HS-27A (cell line): ENCODE measurements around the gene ZKSCAN8.

Experiments
- DNase-seq: peaks from one replicate; pipeline ENCODE4 v3.0.0-alpha.2; 2012; ENCODE audit warnings: low read depth, missing footprints

Gene ZKSCAN8

DNA sequence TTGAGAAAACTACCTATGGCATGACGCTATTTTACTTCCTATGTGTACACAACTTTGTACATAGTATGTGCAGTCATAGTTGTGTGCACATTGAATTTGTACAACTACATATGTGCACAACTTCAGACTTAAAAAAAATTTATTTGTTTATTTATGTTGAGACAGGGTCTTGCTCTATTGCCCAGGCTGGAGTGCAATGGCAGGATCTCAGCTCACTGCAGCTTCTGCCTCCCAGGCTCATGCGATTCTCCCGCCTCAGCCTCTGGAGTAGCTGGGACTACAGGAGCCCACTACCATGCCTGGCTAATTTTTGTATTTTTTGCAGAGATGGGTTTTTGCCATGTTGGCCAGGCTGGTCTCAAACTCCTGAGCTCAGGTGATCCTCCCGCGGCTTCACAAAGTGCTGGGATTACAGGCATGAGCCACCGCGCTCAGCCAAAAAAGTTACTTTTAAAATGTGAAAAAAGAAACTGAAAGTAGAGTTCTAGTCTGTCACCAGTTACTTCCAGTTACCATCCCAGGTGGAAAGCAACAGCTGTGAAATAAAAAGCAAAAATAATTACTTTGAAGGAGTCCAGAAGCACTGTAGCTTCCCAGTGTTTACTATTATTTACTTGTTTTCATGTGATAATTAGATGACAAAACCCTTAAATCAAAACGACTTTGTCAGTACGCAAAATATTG lies 1.7 kb upstream of the ZKSCAN8 start:
- DNase-seq: no peak

- DNase-seq: no peak
Observed at GRCh38 chr6:28140616-28141015, 1.1 kb upstream of the ZKSCAN8 start.

GRCh38 chr6:28142446-28142845 lies 763 bp downstream of the ZKSCAN8 start:
- DNase-seq: no peak

GRCh38 chr6:28145231-28145630 lies 3.5 kb downstream of the ZKSCAN8 start:
- no peak for DNase-seq

GRCh38 chr6:28152531-28152930 lies 10.8 kb downstream of the ZKSCAN8 start:
- no peak for DNase-seq

- no peak for DNase-seq
Observed at GRCh38 chr6:28153546-28153945, 11.9 kb downstream of the ZKSCAN8 start.

GRCh38 chr6:28154357-28154756 lies 12.7 kb downstream of the ZKSCAN8 start:
- no peak for DNase-seq

- no peak for DNase-seq
Observed at GRCh38 chr6:28158318-28158717, 16.6 kb downstream of the ZKSCAN8 start.

- no peak for DNase-seq
Observed at GRCh38 chr6:28159029-28159607, 17.4 kb downstream of the ZKSCAN8 start.

DNA sequence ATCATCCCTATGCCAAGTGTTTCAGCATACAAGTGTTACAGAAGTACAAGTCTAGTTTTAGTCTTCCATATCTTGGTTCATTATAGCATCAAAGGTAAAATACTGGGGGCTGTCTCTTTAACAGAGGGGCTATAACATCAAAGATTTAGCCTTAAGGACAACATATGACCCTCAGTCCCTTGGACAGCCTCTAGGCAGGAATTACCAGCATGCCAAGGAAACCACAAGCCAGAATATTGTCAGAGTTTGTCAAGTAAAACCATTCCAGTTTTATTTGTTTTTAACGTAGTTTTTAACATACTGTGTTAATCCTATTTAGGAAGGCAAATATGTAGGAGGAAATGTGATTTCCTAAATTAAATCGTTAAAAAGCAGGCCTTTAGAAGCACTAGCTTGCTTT lies 18.6 kb downstream of the ZKSCAN8 start:
- DNase-seq: no peak

DNA sequence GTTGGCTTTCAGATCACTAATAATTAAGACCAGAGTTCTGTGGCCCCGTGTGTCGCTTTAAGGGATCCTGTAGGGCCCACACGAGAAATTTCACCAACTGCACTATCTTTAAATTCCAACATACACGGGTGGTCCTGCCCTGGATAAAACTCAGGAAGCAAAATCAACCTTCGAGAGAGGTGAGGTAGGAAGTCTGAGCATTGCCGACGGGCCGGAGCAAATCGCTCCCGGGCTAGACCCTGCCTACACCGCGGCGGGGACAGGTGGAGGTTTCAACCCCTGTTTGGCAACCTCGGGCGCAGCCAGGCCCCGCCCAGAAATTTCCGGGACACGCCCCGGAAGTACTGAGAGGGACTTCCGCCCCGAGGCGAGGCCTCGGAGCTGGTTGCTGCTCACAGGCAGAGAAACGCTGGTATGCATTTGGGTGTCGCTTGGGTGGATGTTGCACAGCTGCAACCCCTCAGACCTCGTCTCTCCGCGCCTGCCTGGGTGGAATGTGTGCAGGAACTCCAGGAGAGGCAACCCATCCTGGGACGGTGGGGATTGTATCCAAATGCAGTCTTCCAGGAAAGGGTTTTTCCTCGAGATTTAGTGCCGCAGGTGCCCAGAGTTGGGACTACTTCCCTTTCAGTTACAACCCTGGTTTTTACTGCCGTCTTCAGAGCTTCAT lies 19.9 kb downstream of the ZKSCAN8 start:
- no peak for DNase-seq

- DNase-seq: no peak
Observed at GRCh38 chr6:28165563-28165962, 23.9 kb downstream of the ZKSCAN8 start.

- DNase-seq: peak; percentile 91
Observed at GRCh38 chr6:28167068-28167467, 25.4 kb downstream of the ZKSCAN8 start.

DNA sequence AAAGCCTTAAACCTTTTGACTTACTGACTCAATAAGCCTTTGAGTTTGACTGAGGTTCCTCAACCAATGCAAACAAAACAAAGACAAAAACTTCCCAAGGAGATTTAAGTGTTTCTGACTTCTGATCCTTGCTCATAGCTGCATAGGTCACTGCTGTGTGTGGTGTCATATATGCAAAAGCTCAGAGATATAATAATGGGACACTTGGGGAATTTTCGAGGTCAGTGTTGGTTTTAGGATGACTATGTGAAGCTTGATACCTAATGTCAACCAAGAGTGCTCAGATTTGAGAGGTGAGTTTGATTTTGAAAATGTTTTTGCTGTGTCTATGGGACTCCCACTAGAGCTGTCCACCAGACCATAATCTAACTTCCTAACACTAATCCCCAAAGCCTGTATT lies 26.2 kb downstream of the ZKSCAN8 start:
- peak; percentile 1 for DNase-seq

DNA sequence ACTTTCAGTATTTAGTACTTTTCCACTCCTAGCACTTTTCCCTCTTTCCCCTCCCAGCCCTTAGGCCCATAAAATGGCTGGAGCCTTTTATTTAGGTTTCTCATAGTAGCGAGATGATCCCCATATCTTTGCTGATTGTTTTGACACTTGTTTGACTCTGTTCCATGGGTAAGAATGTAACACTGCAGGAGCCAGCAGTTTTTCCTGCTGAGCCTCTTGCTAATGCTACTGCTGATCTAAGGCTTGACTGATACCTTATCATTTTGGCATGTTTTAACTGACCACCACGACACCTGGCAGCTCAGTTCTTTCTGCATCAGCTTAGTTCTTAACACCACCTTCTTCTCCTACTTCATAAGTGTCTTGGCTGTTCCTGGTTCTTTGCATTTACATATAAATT lies 29.6 kb downstream of the ZKSCAN8 start:
- no peak for DNase-seq

DNA sequence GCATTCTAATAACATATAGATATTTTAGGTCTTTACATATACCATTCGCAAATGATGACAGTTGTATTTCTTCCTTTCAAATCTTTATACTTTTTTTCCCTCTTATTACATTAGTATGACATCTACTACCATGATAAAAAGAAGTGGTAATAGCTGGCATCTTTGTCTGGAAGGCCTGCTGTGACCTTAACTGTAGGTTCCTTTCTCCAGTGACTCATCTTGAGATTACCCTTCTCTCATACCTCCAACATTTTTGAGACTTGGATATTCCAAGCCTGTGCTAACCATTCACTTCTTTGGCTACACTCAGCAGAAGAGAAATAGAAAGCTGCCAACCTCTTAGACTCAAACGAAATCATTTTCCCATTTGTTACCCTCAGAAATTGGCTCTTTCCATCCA lies 30.3 kb downstream of the ZKSCAN8 start:
- no peak for DNase-seq

DNA sequence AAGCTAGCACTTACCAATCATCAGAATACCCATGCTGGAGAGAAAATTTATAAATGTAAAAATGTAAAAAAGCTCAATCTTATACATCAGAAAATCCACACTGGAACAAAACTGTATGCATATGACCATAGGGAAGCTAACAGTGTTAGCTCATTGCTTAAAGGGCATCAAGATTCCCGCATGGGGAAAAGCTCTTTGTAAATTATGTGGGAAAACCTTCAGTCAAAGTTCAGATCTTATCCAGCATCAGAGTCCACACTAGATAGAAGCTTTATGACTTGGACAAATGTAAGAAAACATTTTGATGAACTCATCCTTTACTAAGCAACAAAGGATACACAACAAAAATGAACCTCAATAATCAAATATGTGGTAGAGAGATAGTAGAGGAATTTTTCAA lies 34.7 kb downstream of the ZKSCAN8 start:
- no peak for DNase-seq

DNA sequence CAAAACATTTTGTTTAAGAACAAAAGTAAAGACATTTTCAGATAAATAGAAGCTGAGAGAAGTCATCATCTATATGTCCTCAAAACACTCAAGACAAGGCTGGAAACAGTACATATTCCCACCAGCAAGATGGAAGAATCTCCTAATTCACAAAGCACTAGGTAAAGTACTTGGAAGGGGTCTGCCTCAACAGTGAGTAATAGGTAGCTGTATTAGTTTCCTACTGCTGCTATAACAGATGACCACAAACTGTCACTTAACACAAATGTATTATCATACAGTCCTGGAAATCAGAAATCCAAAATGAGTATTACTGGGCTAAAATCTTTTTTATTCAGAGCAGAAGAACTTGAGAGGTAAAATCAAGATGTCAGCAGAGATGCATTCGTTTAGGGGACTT lies 40.6 kb downstream of the ZKSCAN8 start:
- DNase-seq: no peak

GRCh38 chr6:28188111-28188979 lies 46.7 kb downstream of the ZKSCAN8 start:
- no peak for DNase-seq

DNA sequence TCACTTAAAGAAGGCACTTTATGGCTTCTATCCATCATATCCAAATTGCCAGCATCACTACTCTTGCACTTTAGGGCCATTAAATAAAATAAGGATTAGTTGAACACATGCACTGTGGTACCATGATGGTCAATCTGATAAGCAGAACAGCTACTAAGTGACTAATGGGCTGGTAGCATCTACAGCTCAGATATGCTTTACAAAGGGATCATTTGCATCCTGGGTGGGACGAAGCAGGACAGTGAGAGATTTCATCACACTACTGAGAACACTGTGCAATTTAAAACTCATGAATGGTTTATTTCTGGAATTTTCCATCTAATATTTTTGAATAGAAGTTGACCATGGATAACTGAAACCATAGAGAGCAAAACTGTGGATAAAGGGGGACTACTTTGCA lies 58.3 kb downstream of the ZKSCAN8 start:
- DNase-seq: no peak

DNA sequence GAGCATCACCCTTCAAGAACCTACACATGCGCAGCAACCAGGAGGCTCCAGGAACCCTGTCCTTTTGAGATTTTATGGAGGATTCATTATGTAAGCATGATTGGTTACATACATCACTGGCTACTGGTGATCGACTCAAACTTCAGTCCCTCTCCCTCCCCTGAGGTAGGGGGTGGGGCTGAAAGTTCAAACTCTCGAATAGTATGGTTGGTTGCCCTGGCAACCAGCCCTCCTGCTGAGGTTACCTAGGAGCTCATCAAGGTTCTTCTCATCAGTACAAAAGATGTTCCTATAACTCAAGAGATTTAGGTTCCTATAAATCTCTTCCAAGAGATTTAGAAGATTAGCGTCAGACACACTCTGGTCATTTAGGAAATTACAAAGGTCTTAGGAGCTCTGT lies 61.5 kb downstream of the ZKSCAN8 start:
- DNase-seq: no peak

GRCh38 chr6:28205879-28206278 lies 64.2 kb downstream of the ZKSCAN8 start:
- DNase-seq: no peak

GRCh38 chr6:28206527-28206926 lies 64.8 kb downstream of the ZKSCAN8 start:
- no peak for DNase-seq
